Measurements from ENCODE around the gene SAMD11.
"Not testable (repeated sequence)": the region's sequence is repeated elsewhere in the genome, so short reads cannot be mapped to it uniquely, and the experiment has no call there.

SAMD11 gene

GRCh38 chr1:980137-980571 lies 56.4 kb downstream of the SAMD11 start:
- no peak for DNase-seq

DNA sequence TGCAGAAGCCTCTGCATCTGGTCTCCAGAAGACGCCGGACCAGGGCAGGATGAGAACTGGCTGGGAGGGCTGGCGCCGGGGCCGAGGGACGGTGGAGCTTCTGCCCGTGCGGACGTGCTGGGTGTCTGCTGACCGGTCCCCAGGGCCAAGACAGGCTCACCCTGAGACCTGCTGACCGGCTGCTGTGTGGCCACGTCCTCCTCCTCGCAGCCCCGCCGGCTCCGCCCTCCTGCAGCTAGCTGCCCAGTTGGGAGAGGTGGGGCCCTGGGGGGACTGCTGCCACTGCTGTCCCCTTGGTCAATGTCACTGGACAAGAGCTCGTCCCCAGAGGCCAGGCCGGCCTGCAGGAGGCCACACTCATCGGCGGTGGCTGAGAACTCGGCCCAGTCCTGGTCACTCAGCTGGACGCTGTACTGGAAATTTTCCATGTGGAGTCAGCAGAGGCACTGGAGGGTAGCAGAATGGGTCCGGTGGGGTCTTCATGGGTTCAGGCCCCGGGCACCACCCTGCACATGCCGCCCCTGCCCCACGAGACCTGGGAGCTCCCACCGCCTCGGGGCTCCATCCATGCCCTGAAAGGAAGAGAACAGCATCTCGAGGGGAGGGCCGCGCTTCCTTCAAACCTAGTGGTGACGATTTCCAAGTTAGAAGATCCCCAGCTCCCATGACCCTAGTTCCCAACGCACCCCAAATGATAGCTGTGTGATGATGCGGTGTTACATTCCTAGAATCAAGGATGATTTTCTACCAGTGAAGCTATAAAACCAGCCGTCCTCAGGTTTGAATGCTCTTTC lies 57.1 kb downstream of the SAMD11 start:
- DNase-seq: no peak

GRCh38 chr1:981491-981954 lies 57.8 kb downstream of the SAMD11 start:
- no peak for DNase-seq

GRCh38 chr1:981955-982558 lies 58.3 kb downstream of the SAMD11 start, which contains the start of gene PERM1:
TSS of gene PERM1 (minus strand) at chr1:982093. CDS start at chr1:981029, 1,064 bp downstream.
- DNase-seq: no peak

DNA sequence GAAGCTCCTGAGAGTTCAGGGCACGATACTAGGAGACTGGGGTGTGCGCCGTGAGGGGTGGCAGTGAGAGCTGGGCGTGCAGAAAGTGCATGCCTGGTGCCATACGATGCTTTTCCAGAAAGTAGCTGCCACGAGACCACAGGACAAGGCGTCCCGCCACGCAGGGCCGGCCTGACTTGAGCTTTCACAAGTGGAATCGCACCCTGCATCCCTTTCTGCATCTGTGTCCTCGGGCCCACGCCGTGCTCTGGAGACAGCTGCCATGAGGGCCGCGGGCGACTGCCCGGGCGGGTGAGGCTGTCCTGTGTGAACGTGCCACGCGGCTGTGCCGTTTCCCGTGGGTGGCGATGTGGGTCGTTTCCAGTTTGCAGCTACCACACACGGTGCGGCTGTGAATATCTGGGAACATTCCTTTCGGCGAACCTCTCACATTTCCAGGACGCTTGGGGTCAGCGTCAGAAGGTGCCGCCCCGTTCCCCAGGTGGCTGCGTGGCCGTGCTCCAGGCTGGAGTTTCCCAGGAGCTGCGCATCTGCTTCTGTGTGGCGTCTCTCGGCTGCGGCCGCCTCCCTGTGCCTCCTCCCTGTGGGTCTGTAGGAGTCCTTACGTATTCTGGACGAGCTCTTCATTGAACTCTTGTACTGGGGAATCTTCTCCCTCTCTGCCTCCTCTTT lies 59.2 kb downstream of the SAMD11 start:
- no peak for DNase-seq

- DNase-seq: no peak
These were observed 60.2 kb downstream of the SAMD11 start for GRCh38 chr1:983798-984475.

DNA sequence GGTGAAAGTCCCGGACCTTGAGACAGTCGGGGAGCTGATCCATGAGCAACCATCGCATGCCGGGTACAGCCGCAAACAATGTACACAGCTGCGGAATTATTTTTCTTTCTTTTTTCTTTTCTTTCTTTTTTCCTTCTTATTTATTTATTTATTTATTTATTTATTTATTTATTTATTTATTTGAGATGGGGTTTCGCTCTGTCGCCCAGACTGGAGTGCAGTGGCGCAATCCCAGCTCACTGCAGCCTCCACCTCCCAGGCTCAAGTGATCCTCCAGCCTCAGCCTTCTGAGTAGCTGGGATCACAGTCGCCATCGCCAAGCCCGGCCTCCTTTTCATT lies 60.7 kb downstream of the SAMD11 start:
- DNase-seq: no peak

DNA sequence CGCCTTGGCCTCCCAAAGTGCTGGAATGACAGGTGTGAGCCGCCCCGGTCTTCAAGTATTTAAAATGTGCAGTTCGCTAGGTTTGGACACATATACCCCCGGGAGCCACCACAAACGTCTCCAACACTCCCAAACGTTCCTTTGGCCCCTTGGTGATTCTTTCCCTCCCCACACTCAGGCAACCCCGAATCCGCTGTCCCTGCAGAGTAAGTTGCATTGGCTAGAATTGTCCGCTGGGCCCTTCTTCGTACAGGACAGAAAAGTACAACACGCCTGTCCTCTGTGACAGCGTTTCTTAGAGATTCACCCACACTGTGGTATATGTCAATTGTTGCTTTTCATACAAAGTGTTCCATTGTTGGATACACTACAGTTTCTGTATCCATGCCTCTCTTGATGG lies 61.4 kb downstream of the SAMD11 start:
- no peak for DNase-seq

DNA sequence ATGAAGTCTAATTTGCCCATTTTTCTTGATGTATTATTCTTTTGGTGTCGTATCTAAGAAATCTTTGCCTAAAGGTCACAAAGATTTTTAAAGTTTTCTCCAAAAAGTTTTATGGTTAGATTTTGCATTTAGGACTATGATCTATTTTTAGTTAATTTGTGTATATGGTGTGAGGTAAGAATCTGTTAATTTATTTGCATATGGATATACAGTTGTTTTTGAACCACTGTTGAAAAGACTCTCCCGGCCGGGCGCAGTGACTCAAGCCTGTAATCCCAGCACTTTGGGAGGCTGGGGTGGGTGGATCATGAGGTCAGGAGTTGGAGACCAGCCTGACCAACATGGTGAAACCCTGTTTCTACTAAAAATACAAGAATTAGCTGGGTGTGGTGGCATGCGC lies 64.3 kb downstream of the SAMD11 start:
- not testable (repeated sequence) for DNase-seq

DNA sequence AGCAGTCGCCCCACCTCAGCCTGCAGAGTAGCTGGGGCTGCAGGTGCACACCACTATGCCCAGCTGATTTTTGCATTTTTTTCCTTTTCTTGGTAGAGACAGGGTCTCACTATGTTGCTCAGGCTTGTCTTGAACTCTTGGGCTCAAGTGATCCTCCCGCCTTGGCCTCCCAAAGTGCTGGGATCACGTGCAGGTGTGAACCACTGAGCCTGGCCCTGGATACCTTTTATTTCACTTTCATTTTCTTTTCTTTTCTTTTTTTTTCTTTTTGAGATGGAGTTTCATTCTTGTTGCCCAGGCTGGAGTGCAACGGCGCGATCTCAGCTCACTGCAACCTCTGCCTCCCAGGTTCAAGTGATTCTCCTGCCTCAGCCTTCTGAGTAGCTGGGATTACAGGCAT lies 67.6 kb downstream of the SAMD11 start:
- not testable (repeated sequence) for DNase-seq

DNA sequence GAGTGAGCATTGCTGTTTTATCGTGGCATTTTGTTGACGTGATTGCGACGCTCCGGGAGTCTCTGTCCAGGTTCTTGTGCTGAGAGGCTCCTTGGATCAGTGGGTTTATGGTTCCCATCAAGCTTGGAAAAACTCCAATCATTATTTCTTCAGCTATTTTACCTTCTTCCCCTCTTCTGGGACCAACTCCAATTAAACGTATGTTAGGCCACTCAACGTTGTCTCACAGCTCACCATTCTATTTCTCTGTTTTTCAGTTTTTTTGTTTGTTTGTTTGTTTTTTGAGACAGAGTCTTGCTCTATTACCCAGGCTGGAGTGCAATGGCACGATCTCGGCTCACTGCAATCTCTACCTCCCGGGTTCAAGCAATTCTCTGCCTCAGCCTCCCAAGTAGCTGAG lies 68.2 kb downstream of the SAMD11 start:
- DNase-seq: no peak

DNA sequence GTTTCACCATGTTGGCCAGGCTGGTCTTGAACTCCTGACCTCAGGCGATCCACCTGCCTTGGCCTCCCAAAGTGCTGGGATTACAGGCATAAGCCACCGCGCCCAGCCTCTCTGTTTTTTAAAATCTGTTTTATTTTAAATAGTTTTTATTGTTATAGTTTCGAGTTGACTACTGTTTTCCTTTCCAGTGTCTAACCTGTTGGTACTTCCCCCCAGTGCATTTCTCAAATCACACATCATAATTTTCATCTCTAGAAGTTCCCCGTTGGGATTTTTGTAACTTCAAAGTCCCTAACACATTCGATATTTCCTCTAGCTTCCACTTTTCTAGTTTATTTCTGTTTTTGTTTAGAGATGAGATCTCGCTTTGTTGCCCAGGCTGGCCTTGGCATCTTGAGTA lies 68.6 kb downstream of the SAMD11 start:
- DNase-seq: no peak

GRCh38 chr1:993379-993995 lies 69.8 kb downstream of the SAMD11 start:
- no peak for DNase-seq
